K562 treated with DMSO at 1 percent for 48 hours (cell line): ENCODE results near the gene GINM1. TPM values are rescaled to one million over a fixed set of nuclear protein-coding genes. Genes with fewer than 3 reads are reported as not detected.

Source experiments
- total RNA-seq: library from RNA; unstranded; fragments of 300-600 nt; gene quantifications from 2 replicates; pipeline ENCODE4 v1.2.3, GENCODE V29; 2022; ENCODE audit warnings: low replicate concordance; ENCODE audit errors: extremely low read depth

GINM1 gene, protein sequence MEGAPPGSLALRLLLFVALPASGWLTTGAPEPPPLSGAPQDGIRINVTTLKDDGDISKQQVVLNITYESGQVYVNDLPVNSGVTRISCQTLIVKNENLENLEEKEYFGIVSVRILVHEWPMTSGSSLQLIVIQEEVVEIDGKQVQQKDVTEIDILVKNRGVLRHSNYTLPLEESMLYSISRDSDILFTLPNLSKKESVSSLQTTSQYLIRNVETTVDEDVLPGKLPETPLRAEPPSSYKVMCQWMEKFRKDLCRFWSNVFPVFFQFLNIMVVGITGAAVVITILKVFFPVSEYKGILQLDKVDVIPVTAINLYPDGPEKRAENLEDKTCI
- total RNA-seq: not detected in 2 replicates

DNA sequence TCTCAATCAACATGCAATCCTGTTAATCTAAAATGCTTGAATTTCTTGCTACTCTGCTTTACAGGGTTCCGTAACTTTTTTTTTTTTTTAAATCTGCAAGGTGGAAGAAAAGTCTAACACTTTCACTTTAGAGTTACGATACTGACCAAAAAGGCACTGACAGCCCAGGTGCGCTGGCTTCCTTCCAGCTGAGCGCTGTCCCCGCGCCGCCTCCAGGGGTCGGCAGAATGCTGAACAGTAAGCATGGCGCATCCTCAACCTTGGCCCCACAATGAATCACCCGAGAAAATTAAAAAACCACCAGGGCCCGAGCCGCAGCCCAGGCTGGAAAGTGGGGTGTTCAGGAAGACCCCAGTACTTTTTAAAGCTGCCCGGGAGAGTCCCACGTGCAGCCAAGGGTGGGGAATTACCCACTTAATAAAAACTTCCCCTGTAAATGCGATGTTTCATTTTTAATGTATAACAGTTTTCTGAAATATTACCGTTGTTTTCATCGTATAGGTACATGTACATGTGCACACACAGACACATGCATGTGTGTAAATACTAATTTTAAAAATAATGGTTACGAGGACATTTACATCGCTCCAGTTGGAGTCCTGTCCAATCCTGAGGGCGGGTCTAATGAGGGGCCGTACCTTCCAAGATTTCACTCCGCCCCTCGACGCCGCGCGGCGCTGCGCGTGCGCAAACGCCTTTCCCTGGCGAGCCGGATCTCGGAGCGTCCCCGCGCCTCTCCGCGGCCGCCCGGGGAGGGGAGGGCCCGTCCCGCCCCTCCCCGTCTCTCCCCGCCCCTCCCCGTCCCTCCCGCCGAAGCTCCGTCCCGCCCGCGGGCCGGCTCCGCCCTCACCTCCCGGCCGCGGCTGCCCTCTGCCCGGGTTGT is at the start of gene GINM1:
TSS of gene GINM1 (plus strand) at position 849 of the 883 bp plus-strand sequence. CDS start 40 bp downstream, outside the sequence.

DNA sequence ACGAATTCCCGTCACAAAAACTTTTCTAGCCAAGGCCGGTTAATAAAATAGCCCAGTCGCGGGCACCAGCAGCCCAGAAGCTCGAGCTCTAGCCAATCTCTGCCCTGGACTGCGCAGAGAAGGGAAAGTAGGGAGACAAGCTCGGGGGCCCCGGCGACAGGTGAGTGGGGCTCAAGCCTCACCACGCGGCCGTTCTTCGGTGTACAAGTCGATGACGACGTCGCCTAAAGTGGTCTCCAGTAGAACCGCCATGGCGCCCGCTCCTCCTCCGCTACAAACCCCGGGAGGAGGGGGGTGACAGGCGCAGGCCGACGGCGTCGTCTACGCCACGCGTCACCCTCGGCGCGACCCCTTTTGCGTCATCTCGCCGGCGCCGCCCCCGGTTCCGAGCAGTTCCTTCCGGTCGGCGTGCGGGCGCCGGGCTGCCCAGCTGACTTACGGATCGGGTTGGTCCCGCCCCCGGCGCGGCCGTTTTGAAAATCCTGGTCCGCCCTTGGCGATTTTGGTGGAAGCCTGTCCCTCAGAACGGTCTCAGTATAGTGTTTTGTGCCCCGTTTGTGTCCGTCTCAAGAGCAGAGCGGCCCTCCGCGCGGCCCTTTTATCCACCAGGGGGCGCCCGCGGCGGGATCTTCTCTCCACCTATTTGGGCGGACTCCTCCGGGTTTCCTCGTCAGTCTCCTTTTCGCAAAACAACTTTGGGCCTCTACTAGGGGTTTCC is 20.3 kb upstream of the GINM1 start, which contains the start of gene PPIL4:
TSS of gene PPIL4 (minus strand) at position 290 of the 718 bp plus-strand sequence. CDS start at position 252, 38 bp downstream.

Other genes starting within 250 kb of the GINM1 start
- not detected in 2 replicates for gene TAB2, start 248.7 kb upstream of the GINM1 start, total RNA-seq
- gene SUMO4, start 166.1 kb upstream of the GINM1 start, total RNA-seq: not detected in 2 replicates
- gene ZC3H12D, start 81.4 kb upstream of the GINM1 start, total RNA-seq: not detected in 2 replicates
- not detected in 2 replicates for gene PPIL4, start 20.3 kb upstream of the GINM1 start, total RNA-seq
- gene KATNA1, start 82.3 kb downstream of the GINM1 start, total RNA-seq: not detected in 2 replicates
- gene LATS1, start 151.7 kb downstream of the GINM1 start, total RNA-seq: not detected in 2 replicates
- not detected in 2 replicates for gene NUP43, start 180.2 kb downstream of the GINM1 start, total RNA-seq
- gene PCMT1, start 183.4 kb downstream of the GINM1 start, total RNA-seq: not detected in 2 replicates